Measurements from ENCODE around the gene ROR2.

DNA sequence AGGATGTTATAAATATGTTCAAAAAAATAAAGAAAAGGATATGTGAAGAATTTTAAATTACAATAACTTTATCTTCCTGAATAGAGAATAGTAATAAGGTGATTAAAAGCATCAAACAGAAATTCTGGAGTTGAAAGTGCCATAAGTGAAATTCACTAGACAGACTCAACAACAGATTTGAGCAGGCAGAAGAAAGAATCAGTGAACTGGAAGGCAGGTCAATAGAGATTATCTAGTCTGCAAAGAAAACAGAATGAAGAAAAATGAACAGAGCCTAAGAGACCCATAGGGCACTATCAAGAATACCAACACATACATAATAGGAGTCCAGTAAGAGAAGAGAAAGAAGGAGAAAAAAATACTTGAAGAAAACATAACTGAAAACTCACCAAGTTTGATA is 162.1 kb downstream of the ROR2 start:
- TF ChIP-seq, protein P1, sequence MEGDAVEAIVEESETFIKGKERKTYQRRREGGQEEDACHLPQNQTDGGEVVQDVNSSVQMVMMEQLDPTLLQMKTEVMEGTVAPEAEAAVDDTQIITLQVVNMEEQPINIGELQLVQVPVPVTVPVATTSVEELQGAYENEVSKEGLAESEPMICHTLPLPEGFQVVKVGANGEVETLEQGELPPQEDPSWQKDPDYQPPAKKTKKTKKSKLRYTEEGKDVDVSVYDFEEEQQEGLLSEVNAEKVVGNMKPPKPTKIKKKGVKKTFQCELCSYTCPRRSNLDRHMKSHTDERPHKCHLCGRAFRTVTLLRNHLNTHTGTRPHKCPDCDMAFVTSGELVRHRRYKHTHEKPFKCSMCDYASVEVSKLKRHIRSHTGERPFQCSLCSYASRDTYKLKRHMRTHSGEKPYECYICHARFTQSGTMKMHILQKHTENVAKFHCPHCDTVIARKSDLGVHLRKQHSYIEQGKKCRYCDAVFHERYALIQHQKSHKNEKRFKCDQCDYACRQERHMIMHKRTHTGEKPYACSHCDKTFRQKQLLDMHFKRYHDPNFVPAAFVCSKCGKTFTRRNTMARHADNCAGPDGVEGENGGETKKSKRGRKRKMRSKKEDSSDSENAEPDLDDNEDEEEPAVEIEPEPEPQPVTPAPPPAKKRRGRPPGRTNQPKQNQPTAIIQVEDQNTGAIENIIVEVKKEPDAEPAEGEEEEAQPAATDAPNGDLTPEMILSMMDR (IDR thresholded peaks at IDR 0.05), result no peak
- TF ChIP-seq POLR2A (IDR thresholded peaks at IDR 0.05), result no peak

Data from heart left ventricle (tissue), 13 donors.